GM06990 (cell line): ENCODE results near the gene TMEM156.

Experiments
- DNase-seq: peaks from one replicate; pipeline ENCODE4 v3.0.0-alpha.2; 2011; ENCODE audit not compliant: insufficient read length; ENCODE audit errors: extremely low read depth
- H3K27me3 ChIP-seq: replicated peaks from 2 replicates; pipeline ENCODE4 v1.6.0; 2011; ENCODE audit warnings: low read length; ENCODE audit not compliant: control insufficient read depth, insufficient read depth
- H3K36me3 ChIP-seq: 2 replicates; pipeline ENCODE4 v1.5.1; 2011; ENCODE audit warnings: low read length; ENCODE audit not compliant: control insufficient read depth, insufficient read depth
- H3K4me3 ChIP-seq: replicated peaks from 2 replicates; pipeline ENCODE4 v1.5.1; 2011; ENCODE audit warnings: low read depth, mild to moderate bottlenecking, control low read depth, low read length
- TF ChIP-seq, protein P1 (sequence below): IDR thresholded peaks from 2 replicates; pipeline ENCODE4 v1.5.1; 2011; ENCODE audit warnings: low read length, control low read depth, mild to moderate bottlenecking, inconsistent platforms; ENCODE audit not compliant: insufficient read depth, poor library complexity, severe bottlenecking

The TMEM156 gene

GRCh38 chr4:39046249-39046648 lies 14.0 kb upstream of the TMEM156 start:
- TF ChIP-seq, protein P1, sequence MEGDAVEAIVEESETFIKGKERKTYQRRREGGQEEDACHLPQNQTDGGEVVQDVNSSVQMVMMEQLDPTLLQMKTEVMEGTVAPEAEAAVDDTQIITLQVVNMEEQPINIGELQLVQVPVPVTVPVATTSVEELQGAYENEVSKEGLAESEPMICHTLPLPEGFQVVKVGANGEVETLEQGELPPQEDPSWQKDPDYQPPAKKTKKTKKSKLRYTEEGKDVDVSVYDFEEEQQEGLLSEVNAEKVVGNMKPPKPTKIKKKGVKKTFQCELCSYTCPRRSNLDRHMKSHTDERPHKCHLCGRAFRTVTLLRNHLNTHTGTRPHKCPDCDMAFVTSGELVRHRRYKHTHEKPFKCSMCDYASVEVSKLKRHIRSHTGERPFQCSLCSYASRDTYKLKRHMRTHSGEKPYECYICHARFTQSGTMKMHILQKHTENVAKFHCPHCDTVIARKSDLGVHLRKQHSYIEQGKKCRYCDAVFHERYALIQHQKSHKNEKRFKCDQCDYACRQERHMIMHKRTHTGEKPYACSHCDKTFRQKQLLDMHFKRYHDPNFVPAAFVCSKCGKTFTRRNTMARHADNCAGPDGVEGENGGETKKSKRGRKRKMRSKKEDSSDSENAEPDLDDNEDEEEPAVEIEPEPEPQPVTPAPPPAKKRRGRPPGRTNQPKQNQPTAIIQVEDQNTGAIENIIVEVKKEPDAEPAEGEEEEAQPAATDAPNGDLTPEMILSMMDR = no peak
- Histone ChIP-seq H3K4me3 (peak overlapping the region; percentile 79), H3K27me3 (no peaks in the 10 kb centered on the region), H3K36me3 (no peaks in the 10 kb centered on the region; the same call in 1 of the 2 replicates)
- no peak for DNase-seq

DNA sequence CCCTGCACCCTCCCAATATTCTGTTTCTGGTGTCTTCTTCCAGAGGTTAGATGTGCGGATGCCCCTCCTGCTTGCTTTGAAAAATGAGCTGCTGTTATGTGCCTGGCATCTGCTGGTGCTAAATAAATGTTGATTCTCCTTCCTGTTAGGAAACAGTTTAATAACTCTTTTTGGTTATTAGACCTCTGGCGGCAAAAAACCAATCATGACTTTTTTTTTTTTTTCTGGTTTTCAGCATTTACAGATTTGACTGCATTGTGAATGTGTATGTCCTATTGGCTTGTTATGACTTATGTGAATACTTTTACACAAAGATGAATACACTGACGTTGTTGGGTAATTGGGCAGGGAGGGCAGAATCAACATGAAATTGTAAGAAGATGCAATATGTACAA lies 13.6 kb upstream of the TMEM156 start:
- no peaks in the 10 kb centered on the region; the same call in 1 of the 2 replicates for H3K36me3 ChIP-seq
- TF ChIP-seq, protein P1 = no peak
- peak overlapping the region; percentile 79 for H3K4me3 ChIP-seq
- H3K27me3 ChIP-seq = no peaks in the 10 kb centered on the region
- DNase-seq = no peak

GRCh38 chr4:39044956-39045826 lies 13.0 kb upstream of the TMEM156 start:
- DNase-seq = no peak
- Histone ChIP-seq H3K27me3 (no peaks in the 10 kb centered on the region), H3K36me3 (no peaks in the 10 kb centered on the region), H3K4me3 (peak overlapping the region; percentile 79)
- TF ChIP-seq, protein P1 = no peak

DNA sequence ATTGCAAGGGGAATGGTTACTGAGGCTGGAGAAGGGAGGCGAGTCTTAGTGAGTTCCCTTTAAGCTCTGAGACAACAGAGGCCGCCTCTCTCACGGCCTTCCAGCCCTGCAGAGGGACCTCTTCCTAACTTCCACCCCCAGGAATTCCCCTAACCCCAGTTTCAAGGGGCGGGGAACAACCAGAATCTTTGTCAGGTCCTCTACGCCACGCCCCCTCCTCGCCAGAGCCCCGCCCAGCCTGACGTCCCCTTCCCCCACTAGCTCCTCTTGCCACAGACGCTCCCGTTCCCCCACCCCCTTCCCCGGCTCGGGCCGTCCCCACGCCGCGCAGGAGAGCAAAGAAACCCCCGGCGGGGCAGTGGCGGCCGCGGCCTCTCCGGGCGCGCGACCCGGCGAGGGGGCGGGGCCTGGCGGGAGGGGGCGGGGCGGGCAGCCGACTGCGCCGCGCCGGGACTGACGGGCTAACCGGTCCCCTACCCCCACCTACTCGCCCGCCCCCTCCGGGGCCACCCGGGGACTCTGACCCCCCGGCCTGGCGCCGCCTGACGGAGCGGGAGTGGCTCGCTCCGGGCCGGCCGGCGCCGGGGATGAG lies 12.3 kb upstream of the TMEM156 start:
- H3K4me3 ChIP-seq = peak overlapping the region; percentile 79
- DNase-seq = peak; percentile 95
- TF ChIP-seq, protein P1 = no peak
- H3K27me3 ChIP-seq = no peaks in the 10 kb centered on the region
- no peaks in the 10 kb centered on the region for H3K36me3 ChIP-seq

- DNase-seq = no peak
- Histone ChIP-seq H3K4me3 (peak overlapping the region; percentile 79), H3K27me3 (no peaks in the 10 kb centered on the region), H3K36me3 (no peaks in the 10 kb centered on the region)
- TF ChIP-seq, protein P1 = no peak
Measured at GRCh38 chr4:39043861-39044363, 11.7 kb upstream of the TMEM156 start.
